Activated B cell treated with CpG ODN at 0.5 μM for 24 hours (primary cell): ENCODE data around the gene IFNL4. TPM values are rescaled to one million over a fixed set of nuclear protein-coding genes. Genes with fewer than 3 reads are reported as not detected.
"Not testable (repeated sequence)": the region's sequence is repeated elsewhere in the genome, so short reads cannot be mapped to it uniquely, and the experiment has no call there.

Source experiments
- ATAC-seq: fragments of 200-7000 bp; cut with Tn5 transposase; one replicate; pipeline ENCODE4 v1.10.0; 2021; ENCODE audit warnings: low read depth, mild to moderate bottlenecking, moderate library complexity
- CTCF ChIA-PET: fragments of 350-600 bp; sonication (Branson Sonifier 250); formaldehyde crosslinking; loops from one replicate; lab custom pipeline; 2021; ENCODE audit warnings: antibody characterized with exemption; lab: Charles Lee
- POLR2A ChIA-PET: fragments of 350-600 bp; sonication (Branson Sonifier 250); formaldehyde crosslinking; loops from one replicate; lab custom pipeline; 2021; ENCODE audit warnings: antibody characterized with exemption; lab: Charles Lee
- DNase-seq: peaks from one replicate; pipeline ENCODE4 v3.0.0; 2022
- H3K27ac Mint-ChIP-seq: one replicate; pipeline ENCODE4 v1.8.0; 2020; ENCODE audit warnings: mixed read lengths
- H3K27me3 Mint-ChIP-seq: one replicate; pipeline ENCODE4 v1.8.0; 2021; ENCODE audit warnings: mixed read lengths
- H3K36me3 Mint-ChIP-seq: one replicate; pipeline ENCODE4 v1.8.0; 2021; ENCODE audit warnings: low read depth, mixed read lengths
- H3K4me1 Mint-ChIP-seq: one replicate; pipeline ENCODE4 v1.8.0; 2021; ENCODE audit warnings: mixed read lengths
- H3K4me3 Mint-ChIP-seq: one replicate; pipeline ENCODE4 v1.8.0; 2020; ENCODE audit warnings: mild to moderate bottlenecking, mixed read lengths
- H3K9me3 Mint-ChIP-seq: one replicate; pipeline ENCODE4 v1.8.0; 2020; ENCODE audit warnings: mixed read lengths
- intact Hi-C: fragments of 100-400 bp; cut with micrococcal nuclease; formaldehyde crosslinking; loops from one replicate; pipeline ENCODE4 v1.15.1; 2024
- total RNA-seq: library from RNA; stranded (reverse); gene quantifications from 2 replicates; pipeline ENCODE4 v1.2.3, GENCODE V29; 2022
- TF ChIP-seq, protein P1 (sequence below): fragments of 200-600 bp; IDR thresholded peaks from one replicate; pipeline ENCODE4 v1.8.0; 2022; ENCODE audit warnings: antibody characterized with exemption, mild to moderate bottlenecking

The IFNL4 gene
- total RNA-seq, 1 donor from 2014 or later: not detected

DNA sequence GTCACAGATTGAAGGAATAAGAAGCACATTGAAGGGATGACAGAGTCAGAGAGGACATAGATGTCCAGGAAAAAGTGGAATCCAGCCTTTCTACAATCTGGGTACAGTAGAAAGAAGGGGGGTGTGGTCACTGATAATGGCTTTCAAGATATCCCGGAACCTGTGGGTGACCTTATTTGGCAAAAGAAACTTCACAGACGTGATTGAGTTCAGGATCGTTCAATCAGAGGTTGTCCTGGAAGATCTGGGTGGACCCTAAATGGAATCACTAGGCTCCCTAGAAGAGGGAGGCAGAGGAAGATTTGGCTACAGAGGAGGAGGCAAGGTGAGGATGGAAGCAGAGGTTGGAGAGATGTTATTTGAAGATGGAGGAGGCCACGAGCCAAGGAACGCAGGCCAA is 31.6 kb downstream of the IFNL4 start:
- no peak overlapping the region for H3K27ac Mint-ChIP-seq

GRCh38 chr19:39215323-39215722 is 33.3 kb downstream of the IFNL4 start:
- H3K9me3 Mint-ChIP-seq, POLR2A ChIA-PET, H3K27ac Mint-ChIP-seq, intact Hi-C loops, DNase-seq, H3K36me3 Mint-ChIP-seq, H3K4me1 Mint-ChIP-seq, H3K4me3 Mint-ChIP-seq, CTCF ChIA-PET, ATAC-seq: not testable (repeated sequence)
- H3K27me3 Mint-ChIP-seq: peaks cover 15% of the 10 kb centered on the region

More for the DNA sequence above, 31.6 kb downstream of the IFNL4 start:
- H3K27me3 Mint-ChIP-seq: peaks cover 23% of the 10 kb centered on the region
- H3K4me3 Mint-ChIP-seq: no peak overlapping the region
- intact Hi-C loops: no loop called here
- no peaks in the 10 kb centered on the region for H3K36me3 Mint-ChIP-seq
- ChIA-PET CTCF (no interaction called here), POLR2A (interaction anchor here (0.7 kb wide), 1 partner anchor 9 kb away, joined by 5 read pairs; no protein-coding TSS in a partner anchor)
- ATAC-seq: no peak
- peaks cover 5% of the 10 kb centered on the region for H3K9me3 Mint-ChIP-seq
- no peaks in the 10 kb centered on the region for H3K4me1 Mint-ChIP-seq
- no peak for DNase-seq
- TF ChIP-seq, protein P1, sequence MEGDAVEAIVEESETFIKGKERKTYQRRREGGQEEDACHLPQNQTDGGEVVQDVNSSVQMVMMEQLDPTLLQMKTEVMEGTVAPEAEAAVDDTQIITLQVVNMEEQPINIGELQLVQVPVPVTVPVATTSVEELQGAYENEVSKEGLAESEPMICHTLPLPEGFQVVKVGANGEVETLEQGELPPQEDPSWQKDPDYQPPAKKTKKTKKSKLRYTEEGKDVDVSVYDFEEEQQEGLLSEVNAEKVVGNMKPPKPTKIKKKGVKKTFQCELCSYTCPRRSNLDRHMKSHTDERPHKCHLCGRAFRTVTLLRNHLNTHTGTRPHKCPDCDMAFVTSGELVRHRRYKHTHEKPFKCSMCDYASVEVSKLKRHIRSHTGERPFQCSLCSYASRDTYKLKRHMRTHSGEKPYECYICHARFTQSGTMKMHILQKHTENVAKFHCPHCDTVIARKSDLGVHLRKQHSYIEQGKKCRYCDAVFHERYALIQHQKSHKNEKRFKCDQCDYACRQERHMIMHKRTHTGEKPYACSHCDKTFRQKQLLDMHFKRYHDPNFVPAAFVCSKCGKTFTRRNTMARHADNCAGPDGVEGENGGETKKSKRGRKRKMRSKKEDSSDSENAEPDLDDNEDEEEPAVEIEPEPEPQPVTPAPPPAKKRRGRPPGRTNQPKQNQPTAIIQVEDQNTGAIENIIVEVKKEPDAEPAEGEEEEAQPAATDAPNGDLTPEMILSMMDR: no peak

DNA sequence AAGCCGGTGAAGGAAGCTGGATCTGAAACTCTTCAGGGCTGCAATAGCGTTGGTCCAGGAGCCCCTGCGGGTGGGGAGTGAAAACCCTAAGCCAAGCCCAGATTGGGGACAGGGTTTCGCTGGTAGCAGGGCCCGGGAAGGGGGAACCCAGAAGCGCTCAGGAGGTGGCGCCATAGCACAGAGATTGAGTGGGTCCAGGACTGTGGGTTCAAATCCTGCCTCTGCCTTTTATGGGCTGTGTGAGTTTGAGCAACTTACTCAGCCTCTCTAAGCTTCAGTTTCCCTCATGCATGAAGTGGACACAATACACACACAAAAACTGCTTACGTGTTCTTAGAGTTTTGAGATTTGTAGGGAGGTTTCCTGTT is 36.3 kb downstream of the IFNL4 start:
- no peaks in the 10 kb centered on the region for H3K4me1 Mint-ChIP-seq
- intact Hi-C loops: loop anchor here (1.0 to 5.0 kb wide), 2 partner anchors 116 to 320 kb away; partner anchors contain the start of gene EID2B
- DNase-seq (no peak), ATAC-seq (peak; percentile 40)
- peaks cover 10% of the 10 kb centered on the region for H3K27me3 Mint-ChIP-seq
- H3K4me3 Mint-ChIP-seq: no peak overlapping the region
- TF ChIP-seq, protein P1: no peak
- POLR2A ChIA-PET: interaction anchor here (0.8 kb wide), 1 partner anchor 9 kb away, joined by 3 read pairs; no protein-coding TSS in a partner anchor
- H3K36me3 Mint-ChIP-seq: no peaks in the 10 kb centered on the region
- peaks cover 5% of the 10 kb centered on the region for H3K9me3 Mint-ChIP-seq
- CTCF ChIA-PET: interaction anchor here (1.0 kb wide), 1 partner anchor 117 kb away, joined by 3 read pairs; no protein-coding TSS in a partner anchor
- H3K27ac Mint-ChIP-seq: no peak overlapping the region

GRCh38 chr19:39211731-39212374 is 36.8 kb downstream of the IFNL4 start:
- peaks cover 5% of the 10 kb centered on the region for H3K27me3 Mint-ChIP-seq
- no peak overlapping the region for H3K4me3 Mint-ChIP-seq
- H3K9me3 Mint-ChIP-seq: peaks cover under 1% of the 10 kb centered on the region
- no peaks in the 10 kb centered on the region for H3K36me3 Mint-ChIP-seq
- H3K27ac Mint-ChIP-seq: no peak overlapping the region
- intact Hi-C loops: loop anchor here (1.0 to 5.0 kb wide), 2 partner anchors 116 to 320 kb away; partner anchors contain the start of gene EID2B
- TF ChIP-seq, protein P1: no peak
- POLR2A ChIA-PET: interaction anchor here (0.8 kb wide), 1 partner anchor 8 kb away, joined by 3 read pairs; no protein-coding TSS in a partner anchor
- H3K4me1 Mint-ChIP-seq: no peaks in the 10 kb centered on the region
- no peak for DNase-seq
- CTCF ChIA-PET: interaction anchor here (1.0 kb wide), 1 partner anchor 117 kb away, joined by 3 read pairs; no protein-coding TSS in a partner anchor
- no peak for ATAC-seq

- Mint-ChIP-seq H3K36me3 (no peaks in the 10 kb centered on the region), H3K4me3 (no peak overlapping the region), H3K4me1 (no peaks in the 10 kb centered on the region), H3K27ac (no peak overlapping the region), H3K9me3 (no peaks in the 10 kb centered on the region), H3K27me3 (peaks cover 7% of the 10 kb centered on the region)
- TF ChIP-seq, protein P1: no peak
- DNase-seq: no peak
- no peak for ATAC-seq
- ChIA-PET POLR2A (no interaction called here), CTCF (interaction anchor here (1.2 kb wide), 1 partner anchor 87 kb away, joined by 3 read pairs; no protein-coding TSS in a partner anchor)
- intact Hi-C loops: no loop called here
Observed at GRCh38 chr19:39209196-39209595, 39.5 kb downstream of the IFNL4 start.
